Neural cell (in vitro differentiated cells): Measurements from ENCODE around the gene INTS11. TPM values are rescaled to one million over a fixed set of nuclear protein-coding genes. Genes with fewer than 3 reads are reported as not detected.

ENCODE experiments used
- H2AFZ ChIP-seq: fragments of 200-600, 300-800 bp; sonication (generic), shearing (Covaris generic); 2 replicates; pipeline ENCODE4 v1.6.0; 2014; ENCODE audit warnings: low read depth, mild to moderate bottlenecking, antibody characterized with exemption, low read length, moderate library complexity
- H3F3A ChIP-seq: fragments of 200-600 bp; shearing (Covaris generic); 2 replicates; pipeline ENCODE4 v1.6.1; 2016; ENCODE audit warnings: mild to moderate bottlenecking, moderate library complexity, mixed read lengths, antibody characterized with exemption, low read length; ENCODE audit not compliant: insufficient read depth, poor library complexity, severe bottlenecking
- H3K27ac ChIP-seq: fragments of 200-600, 300-800 bp; sonication (generic), shearing (Covaris generic); 2 replicates; pipeline ENCODE4 v1.5.1; 2014; ENCODE audit warnings: mild to moderate bottlenecking, low read length, moderate library complexity
- H3K27me3 ChIP-seq: fragments of 300-800, 200-600 bp; sonication (generic), shearing (Covaris generic); 2 replicates; pipeline ENCODE4 v1.6.0; 2014; ENCODE audit warnings: mild to moderate bottlenecking, low read depth, low read length, moderate library complexity; ENCODE audit not compliant: insufficient read depth
- H3K36me3 ChIP-seq: fragments of 300-800, 200-600 bp; sonication (generic), shearing (Covaris generic); 2 replicates; pipeline ENCODE4 v1.5.1; 2014; ENCODE audit warnings: mild to moderate bottlenecking, antibody characterized with exemption, low read length, moderate library complexity; ENCODE audit not compliant: insufficient read depth
- H3K4me2 ChIP-seq: fragments of 300-800, 200-600 bp; sonication (generic), shearing (Covaris generic); 2 replicates; pipeline ENCODE4 v1.6.0; 2014; ENCODE audit warnings: mild to moderate bottlenecking, low read length
- H3K4me3 ChIP-seq: fragments of 300-800, 200-600 bp; sonication (generic), shearing (Covaris generic); 2 replicates; pipeline ENCODE4 v1.5.1; 2014; ENCODE audit warnings: mild to moderate bottlenecking, low read length, moderate library complexity
- H3K79me2 ChIP-seq: fragments of 200-600 bp; shearing (Covaris generic); replicated peaks from 2 replicates; pipeline ENCODE4 v1.6.0; 2014; ENCODE audit warnings: mild to moderate bottlenecking, low read length, moderate library complexity; ENCODE audit not compliant: insufficient read depth
- H3K9ac ChIP-seq: fragments of 300-800, 200-600 bp; sonication (generic), shearing (Covaris generic); 2 replicates; pipeline ENCODE4 v1.6.1; 2016; ENCODE audit warnings: mild to moderate bottlenecking, low read length, mixed read lengths
- H3K9me2 ChIP-seq: fragments of 200-600 bp; shearing (Covaris generic); 2 replicates; pipeline ENCODE4 v1.6.1; 2016; ENCODE audit warnings: mild to moderate bottlenecking, low read length, mixed read lengths; ENCODE audit not compliant: insufficient read depth
- H3K9me3 ChIP-seq: fragments of 200-600, 300-800 bp; sonication (generic), shearing (Covaris generic); 2 replicates; pipeline ENCODE4 v1.6.1; 2016; ENCODE audit warnings: mild to moderate bottlenecking, mixed run types, low read length, moderate library complexity, mixed read lengths
- H4K20me1 ChIP-seq: fragments of 200-600 bp; shearing (Covaris generic); 2 replicates; pipeline ENCODE4 v1.6.1; 2016; ENCODE audit warnings: mild to moderate bottlenecking, mixed run types; ENCODE audit not compliant: insufficient read depth
- EP300 ChIP-seq: fragments of 450-650 bp; conservative IDR thresholded peaks from 2 replicates; pipeline ENCODE4 v1.6.1; 2014; ENCODE audit warnings: antibody characterized with exemption, mild to moderate bottlenecking, moderate library complexity; ENCODE audit not compliant: poor library complexity, severe bottlenecking
- EZH2 ChIP-seq: fragments of 200-600, 300-800 bp; shearing (Covaris generic), sonication (generic); IDR thresholded peaks from 2 replicates; pipeline ENCODE4 v1.6.1; 2014; ENCODE audit warnings: antibody characterized with exemption, low read length, borderline replicate concordance, mild to moderate bottlenecking; ENCODE audit not compliant: insufficient read depth, poor library complexity, severe bottlenecking
- MXI1 ChIP-seq: fragments of 450-650 bp; conservative IDR thresholded peaks from 2 replicates; pipeline ENCODE4 v1.6.1; 2014; ENCODE audit warnings: antibody characterized with exemption, mild to moderate bottlenecking; ENCODE audit not compliant: poor library complexity, severe bottlenecking
- POLR2AphosphoS5 ChIP-seq: IDR thresholded peaks from 2 replicates; pipeline ENCODE4 v1.6.1; 2012
- RAD21 ChIP-seq: fragments of 450-650 bp; conservative IDR thresholded peaks from 2 replicates; pipeline ENCODE4 v1.6.1; 2014; ENCODE audit warnings: antibody characterized with exemption, mild to moderate bottlenecking, moderate library complexity
- SMC3 ChIP-seq: fragments of 450-650 bp; conservative IDR thresholded peaks from 2 replicates; pipeline ENCODE4 v1.6.1; 2014; ENCODE audit warnings: antibody characterized with exemption, mild to moderate bottlenecking, moderate library complexity; ENCODE audit not compliant: poor library complexity
- TAF1 ChIP-seq: IDR thresholded peaks from 2 replicates; pipeline ENCODE4 v1.6.1; 2012; ENCODE audit warnings: low read depth
- polyA plus RNA-seq: library from polyadenylated mRNA; depleted of rRNA; stranded (reverse); fragments of >200 nt; gene quantifications from 2 replicates; pipeline ENCODE4 v1.2.3, GENCODE V29; 2014
- TF ChIP-seq, protein P1 (sequence below): fragments of 450-650 bp; IDR thresholded peaks from 2 replicates; pipeline ENCODE4 v1.5.1; 2014; ENCODE audit warnings: antibody characterized with exemption, mild to moderate bottlenecking, moderate library complexity; ENCODE audit not compliant: poor library complexity, severe bottlenecking
- TF ChIP-seq, protein P2 (sequence below): IDR thresholded peaks from 2 replicates; pipeline ENCODE4 v1.6.1; 2012; ENCODE audit warnings: borderline replicate concordance

INTS11 gene
- polyA plus RNA-seq, 1 donor from 2014 or later, result 131 TPM

DNA sequence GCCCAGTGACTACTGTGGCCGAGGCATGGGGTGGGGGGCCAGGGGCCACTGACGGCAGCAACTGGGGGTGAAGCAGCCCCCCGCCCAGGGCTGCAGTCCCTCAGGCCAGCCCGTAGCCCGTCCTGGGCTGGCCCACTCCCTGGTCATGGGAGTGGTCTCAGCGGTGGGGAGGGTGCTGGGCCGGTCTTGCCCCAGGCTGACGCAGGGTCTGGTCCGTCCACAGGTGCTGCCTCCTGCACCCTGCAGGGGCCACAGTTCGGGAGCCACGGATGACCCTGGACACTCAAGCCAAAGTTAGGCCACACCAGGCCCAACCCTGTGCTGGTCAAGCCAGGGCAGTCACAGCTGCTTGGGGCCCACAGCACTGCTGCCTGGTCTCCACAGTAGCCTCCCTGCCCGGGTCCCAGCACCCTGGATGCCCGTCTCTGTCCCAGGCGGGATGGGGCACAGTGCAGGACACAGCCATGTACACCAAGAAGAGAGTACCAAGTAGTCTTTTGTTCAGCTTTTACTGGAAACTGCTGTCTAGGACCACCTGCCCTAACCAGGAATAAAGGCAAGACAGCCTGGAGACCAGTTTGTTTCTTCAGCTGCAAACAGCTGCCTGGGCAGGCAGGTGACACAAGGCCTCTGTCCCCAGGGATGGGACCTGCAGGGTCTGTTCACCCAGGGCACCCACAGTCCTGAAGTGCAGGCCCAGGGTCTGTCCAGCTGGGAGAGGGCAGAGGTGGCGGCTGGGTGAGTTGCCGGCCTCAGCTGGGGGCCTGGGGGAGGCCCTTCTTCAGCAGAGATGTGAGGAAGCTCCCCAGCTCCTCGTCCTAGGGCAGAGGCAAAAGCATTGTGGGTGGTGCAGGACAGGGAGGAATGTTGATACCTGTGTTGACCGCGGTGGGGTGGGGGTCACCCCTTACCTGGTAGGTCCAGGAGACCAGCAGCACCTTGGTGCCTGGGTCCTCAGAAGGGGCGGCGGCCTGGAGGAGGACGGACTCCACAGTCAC, 13.1 kb downstream of the INTS11 start:
- Histone ChIP-seq H3K4me2 (no peak overlapping the region), H3F3A (no peaks in the 10 kb centered on the region), H2AFZ (no peak overlapping the region), H3K9me3 (no peaks in the 10 kb centered on the region), H3K9ac (no peak overlapping the region), H3K79me2 (peaks cover 11% of the 10 kb centered on the region), H3K9me2 (no peaks in the 10 kb centered on the region), H4K20me1 (no peaks in the 10 kb centered on the region), H3K36me3 (no peaks in the 10 kb centered on the region), H3K27me3 (no peaks in the 10 kb centered on the region), H3K4me3 (no peak overlapping the region), H3K27ac (no peak overlapping the region)
- TF ChIP-seq SMC3, result no peak
- TF ChIP-seq, protein P1, sequence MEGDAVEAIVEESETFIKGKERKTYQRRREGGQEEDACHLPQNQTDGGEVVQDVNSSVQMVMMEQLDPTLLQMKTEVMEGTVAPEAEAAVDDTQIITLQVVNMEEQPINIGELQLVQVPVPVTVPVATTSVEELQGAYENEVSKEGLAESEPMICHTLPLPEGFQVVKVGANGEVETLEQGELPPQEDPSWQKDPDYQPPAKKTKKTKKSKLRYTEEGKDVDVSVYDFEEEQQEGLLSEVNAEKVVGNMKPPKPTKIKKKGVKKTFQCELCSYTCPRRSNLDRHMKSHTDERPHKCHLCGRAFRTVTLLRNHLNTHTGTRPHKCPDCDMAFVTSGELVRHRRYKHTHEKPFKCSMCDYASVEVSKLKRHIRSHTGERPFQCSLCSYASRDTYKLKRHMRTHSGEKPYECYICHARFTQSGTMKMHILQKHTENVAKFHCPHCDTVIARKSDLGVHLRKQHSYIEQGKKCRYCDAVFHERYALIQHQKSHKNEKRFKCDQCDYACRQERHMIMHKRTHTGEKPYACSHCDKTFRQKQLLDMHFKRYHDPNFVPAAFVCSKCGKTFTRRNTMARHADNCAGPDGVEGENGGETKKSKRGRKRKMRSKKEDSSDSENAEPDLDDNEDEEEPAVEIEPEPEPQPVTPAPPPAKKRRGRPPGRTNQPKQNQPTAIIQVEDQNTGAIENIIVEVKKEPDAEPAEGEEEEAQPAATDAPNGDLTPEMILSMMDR, result no peak
- TF ChIP-seq TAF1, result no peak
- no peak for TF ChIP-seq EP300
- TF ChIP-seq RAD21, result no peak
- no peak for TF ChIP-seq POLR2AphosphoS5
- no peak for TF ChIP-seq MXI1
- TF ChIP-seq, protein P2, sequence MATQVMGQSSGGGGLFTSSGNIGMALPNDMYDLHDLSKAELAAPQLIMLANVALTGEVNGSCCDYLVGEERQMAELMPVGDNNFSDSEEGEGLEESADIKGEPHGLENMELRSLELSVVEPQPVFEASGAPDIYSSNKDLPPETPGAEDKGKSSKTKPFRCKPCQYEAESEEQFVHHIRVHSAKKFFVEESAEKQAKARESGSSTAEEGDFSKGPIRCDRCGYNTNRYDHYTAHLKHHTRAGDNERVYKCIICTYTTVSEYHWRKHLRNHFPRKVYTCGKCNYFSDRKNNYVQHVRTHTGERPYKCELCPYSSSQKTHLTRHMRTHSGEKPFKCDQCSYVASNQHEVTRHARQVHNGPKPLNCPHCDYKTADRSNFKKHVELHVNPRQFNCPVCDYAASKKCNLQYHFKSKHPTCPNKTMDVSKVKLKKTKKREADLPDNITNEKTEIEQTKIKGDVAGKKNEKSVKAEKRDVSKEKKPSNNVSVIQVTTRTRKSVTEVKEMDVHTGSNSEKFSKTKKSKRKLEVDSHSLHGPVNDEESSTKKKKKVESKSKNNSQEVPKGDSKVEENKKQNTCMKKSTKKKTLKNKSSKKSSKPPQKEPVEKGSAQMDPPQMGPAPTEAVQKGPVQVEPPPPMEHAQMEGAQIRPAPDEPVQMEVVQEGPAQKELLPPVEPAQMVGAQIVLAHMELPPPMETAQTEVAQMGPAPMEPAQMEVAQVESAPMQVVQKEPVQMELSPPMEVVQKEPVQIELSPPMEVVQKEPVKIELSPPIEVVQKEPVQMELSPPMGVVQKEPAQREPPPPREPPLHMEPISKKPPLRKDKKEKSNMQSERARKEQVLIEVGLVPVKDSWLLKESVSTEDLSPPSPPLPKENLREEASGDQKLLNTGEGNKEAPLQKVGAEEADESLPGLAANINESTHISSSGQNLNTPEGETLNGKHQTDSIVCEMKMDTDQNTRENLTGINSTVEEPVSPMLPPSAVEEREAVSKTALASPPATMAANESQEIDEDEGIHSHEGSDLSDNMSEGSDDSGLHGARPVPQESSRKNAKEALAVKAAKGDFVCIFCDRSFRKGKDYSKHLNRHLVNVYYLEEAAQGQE, result no peak
- no peak for TF ChIP-seq EZH2

DNA sequence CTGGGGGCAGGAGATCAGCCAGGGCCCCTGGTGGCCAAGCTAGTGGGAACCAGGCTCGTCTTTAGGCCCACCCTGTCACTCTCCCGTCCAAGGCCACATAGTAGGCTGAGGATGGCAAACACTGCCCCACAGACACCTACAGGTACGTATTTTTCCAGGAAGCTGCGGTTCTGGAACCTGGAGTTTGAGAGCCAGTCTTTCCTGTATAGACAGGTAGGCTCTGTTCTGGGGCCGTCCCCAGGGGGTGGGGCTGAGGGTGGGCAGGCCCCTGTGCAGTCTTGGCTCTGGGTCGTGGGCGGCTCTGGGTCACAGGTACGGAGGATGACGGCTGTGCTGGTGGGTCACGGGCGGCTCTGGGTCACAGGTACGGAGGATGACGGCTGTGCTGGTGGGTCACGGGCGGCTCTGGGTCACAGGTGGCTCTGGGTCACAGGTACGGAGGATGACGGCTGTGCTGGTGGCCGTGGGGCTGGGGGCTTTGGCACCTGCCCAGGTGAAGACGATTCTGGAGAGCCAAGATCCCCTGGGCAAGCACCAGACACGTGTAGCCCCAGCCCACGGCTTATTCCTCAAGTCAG, 13.9 kb downstream of the INTS11 start:
- Histone ChIP-seq H3K4me2 (no peak overlapping the region), H3K36me3 (no peaks in the 10 kb centered on the region), H3K4me3 (no peak overlapping the region), H4K20me1 (no peaks in the 10 kb centered on the region), H3F3A (no peaks in the 10 kb centered on the region), H3K79me2 (peaks cover 19% of the 10 kb centered on the region), H3K27ac (no peak overlapping the region), H3K9ac (no peak overlapping the region), H2AFZ (no peak overlapping the region), H3K9me2 (no peaks in the 10 kb centered on the region), H3K27me3 (no peaks in the 10 kb centered on the region), H3K9me3 (no peaks in the 10 kb centered on the region)
- TF ChIP-seq EP300 (no peak), SMC3 (no peak), TAF1 (no peak), RAD21 (no peak), EZH2 (no peak), POLR2AphosphoS5 (no peak), MXI1 (no peak)
- TF ChIP-seq, protein P2, result no peak
- TF ChIP-seq, protein P1, result no peak
